DOHH2 (cell line): ENCODE measurements around the gene MEF2B.

Source experiments
- CTCF ChIP-seq: fragments of 200-600 bp; sonication (generic); IDR thresholded peaks from one replicate; pipeline ENCODE4 v1.5.1; 2014; ENCODE audit warnings: antibody characterized with exemption, mild to moderate bottlenecking, low read depth, low read length; ENCODE audit not compliant: poor library complexity, severe bottlenecking
- EZH2phosphoT487 ChIP-seq: fragments of 200-600 bp; sonication (generic); IDR thresholded peaks from 2 replicates; pipeline ENCODE4 v1.6.1; 2017; ENCODE audit warnings: borderline replicate concordance, mild to moderate bottlenecking, antibody characterized with exemption, low read length, moderate library complexity, mixed read lengths

GRCh38 chr19:19095691-19096090, 74.4 kb downstream of the MEF2B start:
- no peak for TF ChIP-seq EZH2phosphoT487
- TF ChIP-seq CTCF = no peak
